Frontal cortex (tissue), 4 donors: ENCODE data around the gene UBXN11. TPM values are rescaled to one million over a fixed set of nuclear protein-coding genes. Genes with fewer than 3 reads are reported as not detected.
A peak's percentile ranks its signal among the peaks of the same experiment; 100 is the strongest.
"Not testable (repeated sequence)": the region's sequence is repeated elsewhere in the genome, so short reads cannot be mapped to it uniquely, and the experiment has no call there.

Experiments used
- DNase-seq, 2 donors: peaks; one replicate each; pipeline ENCODE4 v3.0.0; 2012; ENCODE audit warnings: low spot score in 2 of 2
- FAIRE-seq: peaks from 2 replicates; lab custom pipeline; 2012; peaks lifted over from hg19 to GRCh38; lab: Jason Lieb, UNC
- total RNA-seq: library from RNA; depleted of rRNA; stranded (reverse); fragments of >200 nt; gene quantifications from one replicate; pipeline ENCODE4 v1.2.3, GENCODE V29; 2014
- donor health status: control.
- donor health status: control.
- donor health status: control.

Gene UBXN11
- total RNA-seq, 1 donor from 2014 or later = 4.1 TPM

DNA sequence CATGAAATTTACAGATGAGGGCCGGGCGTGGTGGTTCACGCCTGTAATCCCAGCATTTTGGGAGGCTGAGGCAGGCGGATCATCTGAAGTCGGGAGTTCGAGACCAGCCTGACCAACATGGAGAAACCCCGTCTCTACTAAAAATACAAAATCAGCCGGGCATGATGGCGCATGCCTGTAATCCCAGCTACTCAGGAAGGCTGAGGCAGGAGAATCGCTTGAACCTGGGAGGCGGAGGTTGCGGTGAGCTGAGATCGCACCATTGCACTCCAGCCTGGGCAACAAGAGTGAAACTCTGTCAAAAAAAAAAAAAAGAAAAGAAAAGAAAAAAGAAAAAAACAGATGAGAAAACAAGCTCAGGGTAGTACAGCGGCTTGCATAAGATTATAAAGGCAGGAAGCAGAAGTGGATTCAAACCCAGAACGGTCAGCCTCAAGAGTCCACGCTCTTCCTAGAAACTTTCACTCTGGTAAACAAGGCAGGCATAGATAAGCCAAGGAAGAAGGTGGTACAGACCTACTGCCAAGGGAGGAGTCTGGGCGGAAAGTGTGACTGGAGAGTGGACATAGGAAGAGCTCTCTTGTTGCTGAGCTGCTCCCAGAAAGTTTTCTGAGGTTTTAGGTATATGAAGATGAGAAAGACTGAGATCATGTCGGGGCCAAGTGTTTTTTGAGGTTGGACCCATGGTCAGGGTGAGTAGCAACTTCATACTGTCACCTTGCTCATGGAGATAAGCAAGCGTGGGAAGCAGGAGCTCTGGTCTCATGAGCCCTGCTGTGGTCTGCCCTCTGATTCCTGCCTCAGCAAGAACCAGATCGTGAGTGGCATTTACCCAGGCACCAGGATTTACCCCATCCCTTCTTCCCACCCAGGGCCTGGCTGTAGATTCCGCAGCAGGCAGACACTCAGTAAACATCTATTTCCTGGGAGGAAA lies 1.8 kb upstream of the UBXN11 start:
- not testable (repeated sequence) for DNase-seq, FAIRE-seq

DNA sequence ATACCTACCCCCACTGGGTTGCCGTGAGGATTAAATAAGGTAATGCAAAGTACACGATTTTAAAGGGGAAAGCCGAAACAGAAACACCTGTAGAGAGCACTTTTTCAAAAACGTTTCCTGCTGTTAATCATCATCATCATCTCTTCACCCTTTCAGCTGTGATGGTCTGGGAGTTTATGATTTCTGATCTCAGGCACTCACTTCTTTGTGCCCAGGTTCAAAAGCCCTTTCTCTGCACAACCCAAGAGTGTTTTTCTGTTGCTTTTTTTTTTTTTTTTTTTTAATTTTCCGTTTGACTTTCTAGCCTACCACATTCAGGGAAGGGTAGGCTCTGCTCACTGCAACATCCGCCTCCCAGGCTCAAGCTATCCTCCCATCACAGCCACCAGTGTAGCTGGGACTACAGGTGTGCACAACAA lies 936 bp upstream of the UBXN11 start:
- DNase-seq (no peak), FAIRE-seq (no peak)

- FAIRE-seq = no peak
Measured at GRCh38 chr1:26305667-26306289, 658 bp downstream of the UBXN11 start.

GRCh38 chr1:26302733-26303405 lies 3.6 kb downstream of the UBXN11 start:
- FAIRE-seq = no peak
- DNase-seq = no peak

More at GRCh38 chr1:26305667-26306289, 658 bp downstream of the UBXN11 start:
- no peak for DNase-seq

GRCh38 chr1:26300578-26301275 lies 5.7 kb downstream of the UBXN11 start:
- DNase-seq (no peak), FAIRE-seq (no peak)

- FAIRE-seq (no peak), DNase-seq (no peak)
Measured at GRCh38 chr1:26297791-26298124, 8.7 kb downstream of the UBXN11 start.

DNA sequence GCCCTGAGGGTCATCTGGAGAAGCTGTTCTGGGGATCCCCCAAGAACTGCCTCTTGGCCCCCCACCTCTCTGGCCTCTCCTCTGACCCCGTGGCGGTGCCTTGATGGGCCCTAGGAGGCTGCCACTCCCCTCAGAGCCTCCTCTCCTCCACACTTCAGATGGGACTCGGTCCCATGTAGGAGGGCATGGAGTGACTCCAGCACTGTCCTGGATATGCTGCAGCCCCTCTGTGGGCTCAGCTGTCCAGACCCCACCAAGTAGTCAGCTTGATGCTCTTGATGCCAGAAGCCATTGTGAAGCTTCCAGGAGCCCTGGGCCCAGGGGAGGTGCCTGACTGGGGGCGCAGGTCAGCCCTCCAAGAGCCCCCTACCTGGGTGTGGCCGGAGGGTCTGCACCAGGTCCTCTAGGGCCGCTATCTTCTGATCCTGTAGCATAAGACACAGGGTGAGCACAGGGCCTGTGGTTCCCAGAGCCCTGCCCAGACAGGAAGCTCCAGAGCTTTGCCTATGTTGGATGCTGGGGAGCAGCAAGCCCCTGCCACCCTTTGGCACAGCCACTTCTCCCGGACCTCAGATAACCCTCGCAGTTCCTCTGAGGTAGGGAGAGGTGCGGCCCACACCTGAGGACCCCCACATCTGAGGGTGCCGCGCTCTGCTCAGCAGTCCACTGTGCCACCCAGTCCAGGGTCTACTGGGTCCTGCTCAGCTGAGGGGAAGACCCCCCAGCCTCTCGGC lies 9.2 kb downstream of the UBXN11 start:
- no peak for DNase-seq
- no peak for FAIRE-seq

- no peak for FAIRE-seq
- no peak for DNase-seq
Measured at GRCh38 chr1:26296340-26297056, 9.9 kb downstream of the UBXN11 start.

GRCh38 chr1:26295194-26296138 lies 11.0 kb downstream of the UBXN11 start:
- FAIRE-seq = no peak
- no peak for DNase-seq

GRCh38 chr1:26293911-26294463 lies 12.4 kb downstream of the UBXN11 start:
- no peak for DNase-seq

DNA sequence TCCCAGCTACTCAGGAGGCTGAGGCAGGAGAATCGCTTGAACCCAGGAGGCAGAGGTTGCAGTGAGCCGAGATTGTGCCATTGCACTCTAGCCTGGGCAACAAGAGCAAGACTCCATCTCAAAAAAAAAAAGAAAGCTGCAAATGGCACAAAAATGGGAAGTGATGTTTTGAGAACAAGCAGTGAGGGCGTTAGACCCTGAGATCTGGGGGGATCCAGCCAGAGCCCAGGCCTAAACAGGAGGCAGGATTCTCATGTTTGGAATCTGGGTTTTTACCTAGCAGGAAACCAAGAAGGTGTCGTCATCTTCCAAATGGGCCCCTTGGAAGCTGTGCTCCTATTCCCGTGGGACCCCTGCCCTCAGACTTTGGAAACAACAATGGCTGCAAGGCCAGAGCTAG lies 13.7 kb downstream of the UBXN11 start:
- not testable (repeated sequence) for FAIRE-seq, DNase-seq

More at GRCh38 chr1:26293911-26294463, 12.4 kb downstream of the UBXN11 start:
- FAIRE-seq = no peak

GRCh38 chr1:26291939-26292338 lies 14.5 kb downstream of the UBXN11 start:
- FAIRE-seq (no peak), DNase-seq (no peak)

DNA sequence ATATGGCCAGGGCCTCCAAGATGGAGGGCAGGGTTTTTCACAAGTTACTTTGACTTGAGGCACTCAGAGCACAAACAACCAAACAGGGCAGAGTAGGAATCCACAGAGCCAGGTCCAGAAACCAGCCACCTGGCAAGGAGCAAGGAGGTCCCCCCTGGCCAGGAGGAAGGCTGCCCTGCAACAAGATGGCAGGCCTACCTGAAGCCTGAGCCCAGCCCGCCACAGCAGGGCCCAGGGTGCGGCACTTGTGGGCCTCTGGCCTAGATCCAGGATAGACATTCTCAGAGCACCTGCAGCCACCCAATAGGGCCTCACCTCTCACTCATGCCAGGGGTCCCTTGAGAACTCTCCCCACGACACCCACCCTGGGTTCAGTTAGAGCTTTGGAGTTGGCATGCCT lies 15.0 kb downstream of the UBXN11 start:
- DNase-seq = no peak
- no peak for FAIRE-seq

GRCh38 chr1:26290882-26291261 lies 15.6 kb downstream of the UBXN11 start:
- no peak for FAIRE-seq
- DNase-seq = no peak

GRCh38 chr1:26290122-26290881 lies 16.1 kb downstream of the UBXN11 start:
- FAIRE-seq (no peak), DNase-seq (no peak)

DNA sequence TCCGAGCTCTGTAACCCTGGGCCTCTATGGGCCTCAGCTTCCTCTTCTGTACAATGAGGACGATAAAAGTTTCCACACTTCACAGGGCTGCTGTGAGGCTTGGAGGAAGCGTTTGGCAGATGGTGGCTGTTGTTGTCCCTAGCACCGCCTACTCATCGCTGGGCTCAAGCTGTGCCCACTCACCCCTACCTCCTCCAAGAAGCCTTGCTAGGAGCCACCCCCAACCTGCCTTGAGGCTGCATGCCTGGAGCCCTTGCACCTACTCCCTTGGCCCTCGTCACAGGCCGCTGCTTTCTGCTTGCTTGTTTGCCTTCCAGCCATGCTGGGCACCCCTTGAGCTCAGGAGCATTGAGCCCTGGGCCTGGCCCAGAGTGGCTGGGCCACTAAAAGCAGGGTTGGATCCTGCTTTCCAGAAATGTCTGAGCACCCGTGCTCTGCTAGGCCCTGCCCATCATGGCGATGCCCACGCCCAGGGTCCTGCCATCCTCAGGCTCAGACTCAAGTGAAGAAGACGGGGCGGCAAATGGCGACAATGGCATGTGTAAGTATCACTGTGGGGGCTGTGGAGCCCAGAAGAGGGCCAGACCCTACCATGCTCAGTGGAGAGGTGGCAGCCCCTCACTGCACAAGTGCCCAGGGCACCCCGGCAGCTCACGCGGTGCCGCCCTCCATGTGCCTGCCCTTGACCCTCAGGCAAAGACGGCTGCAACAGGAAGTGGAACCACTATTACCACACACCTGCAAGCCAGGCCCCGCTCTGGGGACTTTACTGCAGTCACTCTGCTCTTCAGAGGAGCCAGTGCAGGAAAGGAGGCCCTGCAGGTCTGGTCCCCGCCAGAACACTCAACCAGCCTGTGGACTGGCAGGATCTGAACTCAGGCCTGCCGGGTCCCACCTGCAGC lies 17.0 kb downstream of the UBXN11 start:
- no peak for FAIRE-seq
- peak in 1 of 2 donors; percentile 60 for DNase-seq
